GM23338 (cell line): ENCODE measurements around the gene APP.

Experiments
- CREB1 ChIP-seq: fragments of 250-450 bp; sonication (Bioruptor Pico); IDR thresholded peaks from 2 replicates; pipeline ENCODE4 v1.5.0; 2020; ENCODE audit warnings: low read depth, mild to moderate bottlenecking, moderate library complexity
- CTCF ChIP-seq, 2 experiments: fragments of 200-600 bp in 1 of 2; sonication (generic) in 1 of 2; conservative IDR thresholded peaks; 2 replicates each; pipeline versions ENCODE4 v1.5.1 to v1.6.1; 2016 to 2017; ENCODE audit warnings: antibody characterized with exemption in 2 of 2, low read depth in 2 of 2, mild to moderate bottlenecking in 2 of 2, moderate library complexity in 1 of 2
- ETS1 ChIP-seq: IDR thresholded peaks from 2 replicates; pipeline ENCODE4 v1.6.1; 2016; ENCODE audit warnings: antibody characterized with exemption
- EZH2 ChIP-seq: fragments of 200-600 bp; sonication (generic); IDR thresholded peaks from one replicate; pipeline ENCODE4 v1.8.0; 2017; ENCODE audit warnings: antibody characterized with exemption, mild to moderate bottlenecking, low read depth; ENCODE audit not compliant: unreplicated experiment
- EZH2phosphoT487 ChIP-seq: fragments of 200-600 bp; sonication (generic); IDR thresholded peaks from one replicate; pipeline ENCODE4 v1.8.1; 2018; ENCODE audit warnings: antibody characterized with exemption; ENCODE audit not compliant: unreplicated experiment
- JUNB ChIP-seq: IDR thresholded peaks from one replicate; pipeline ENCODE4 v1.6.1; 2016; ENCODE audit warnings: antibody characterized with exemption; ENCODE audit not compliant: unreplicated experiment
- NANOG ChIP-seq: IDR thresholded peaks from 2 replicates; pipeline ENCODE4 v1.6.1; 2016; ENCODE audit warnings: antibody characterized with exemption, borderline replicate concordance
- POLR2AphosphoS5 ChIP-seq: IDR thresholded peaks from 2 replicates; pipeline ENCODE4 v1.6.1; 2016; ENCODE audit warnings: antibody characterized with exemption, low read depth
- REST ChIP-seq: IDR thresholded peaks from one replicate; pipeline ENCODE4 v1.6.1; 2018; ENCODE audit warnings: antibody characterized with exemption; ENCODE audit not compliant: unreplicated experiment
- STAT1 ChIP-seq: IDR thresholded peaks from one replicate; pipeline ENCODE4 v1.6.1; 2016; ENCODE audit warnings: antibody characterized with exemption; ENCODE audit not compliant: unreplicated experiment
- ZNF114 ChIP-seq: fragments of 250-450 bp; sonication (Bioruptor Pico); IDR thresholded peaks from 2 replicates; pipeline ENCODE4 v1.5.0; 2020; ENCODE audit warnings: mild to moderate bottlenecking, moderate library complexity
- ZNF331 ChIP-seq: fragments of 250-450 bp; sonication (Bioruptor Pico); IDR thresholded peaks from 2 replicates; pipeline ENCODE4 v1.5.0; 2020; ENCODE audit warnings: low read depth, mild to moderate bottlenecking, moderate library complexity
- ZNF462 ChIP-seq: fragments of 250-450 bp; sonication (Bioruptor Pico); IDR thresholded peaks from 2 replicates; pipeline ENCODE4 v1.5.0; 2020; ENCODE audit warnings: mild to moderate bottlenecking, moderate library complexity

GRCh38 chr21:25980710-25981109, 189.9 kb downstream of the APP start:
- TF ChIP-seq ZNF331: no peak
- no peak for TF ChIP-seq CTCF (conservative IDR thresholded peaks at IDR 0.05; ENCODE audit: low read depth in 2 of 2)
- no peak for TF ChIP-seq EZH2
- no peak for TF ChIP-seq EZH2phosphoT487
- no peak for TF ChIP-seq POLR2AphosphoS5
- no peak for TF ChIP-seq REST
- no peak for TF ChIP-seq ZNF114 (CRISPR knock-in tag)
- TF ChIP-seq ETS1: no peak
- no peak for TF ChIP-seq JUNB
- no peak for TF ChIP-seq STAT1
- no peak for TF ChIP-seq NANOG
- no peak for TF ChIP-seq CREB1
- no peak for TF ChIP-seq ZNF462
